GM12892 (cell line): ENCODE data around the gene ATAD3A.

Source experiments
- DNase-seq: peaks from one replicate; pipeline ENCODE4 v3.0.0; 2011; ENCODE audit not compliant: insufficient read length
- FAIRE-seq: peaks from 2 replicates; lab custom pipeline; 2011; peaks lifted over from hg19 to GRCh38; lab: Jason Lieb, UNC
- POLR2A ChIP-seq: IDR thresholded peaks from 2 replicates; pipeline ENCODE4 v1.6.1; 2011; ENCODE audit warnings: low read depth, low read length, control low read depth
- POLR2AphosphoS5 ChIP-seq: IDR thresholded peaks from 2 replicates; pipeline ENCODE4 v1.6.1; 2011; ENCODE audit warnings: low read depth, low read length, control low read depth
- TAF1 ChIP-seq: IDR thresholded peaks from 2 replicates; pipeline ENCODE4 v1.6.1; 2011; ENCODE audit warnings: low read depth, mild to moderate bottlenecking, control low read depth, low read length, borderline replicate concordance

The ATAD3A gene

GRCh38 chr1:1563688-1564087, 51.7 kb downstream of the ATAD3A start:
- TF ChIP-seq TAF1 (no peak), POLR2AphosphoS5 (no peak), POLR2A (no peak)
- DNase-seq (no peak), FAIRE-seq (no peak)

- FAIRE-seq (no peak), DNase-seq (no peak)
- TF ChIP-seq POLR2A (peak; percentile 39), TAF1 (no peak), POLR2AphosphoS5 (peak; percentile 53; the same call in 1 of the 2 replicates)
Observed at GRCh38 chr1:1564268-1564667, 52.3 kb downstream of the ATAD3A start.

- no peak for TF ChIP-seq POLR2A
- no peak for TF ChIP-seq TAF1
- no peak for TF ChIP-seq POLR2AphosphoS5
- DNase-seq (no peak), FAIRE-seq (no peak)
Observed at GRCh38 chr1:1565340-1565739, 53.4 kb downstream of the ATAD3A start.

- TF ChIP-seq TAF1 = no peak
- TF ChIP-seq POLR2AphosphoS5 = no peak
- DNase-seq (no peak), FAIRE-seq (no peak)
Observed at GRCh38 chr1:1567152-1567875, 55.4 kb downstream of the ATAD3A start.

GRCh38 chr1:1567891-1568291, 55.9 kb downstream of the ATAD3A start:
- FAIRE-seq = no peak
- TF ChIP-seq TAF1 (no peak), POLR2AphosphoS5 (no peak), POLR2A (no peak)
- no peak for DNase-seq

GRCh38 chr1:1569341-1569740, 57.4 kb downstream of the ATAD3A start:
- FAIRE-seq (no peak), DNase-seq (no peak)
- TF ChIP-seq TAF1 = no peak
- no peak for TF ChIP-seq POLR2AphosphoS5
- no peak for TF ChIP-seq POLR2A

- DNase-seq = peak; percentile 81
- FAIRE-seq = peak; percentile 14
- no peak for TF ChIP-seq POLR2A
- 0 out of 2 replicates have a peak, but pooled peaks have one; percentile 14 for TF ChIP-seq POLR2AphosphoS5
- no peak for TF ChIP-seq TAF1
Observed at GRCh38 chr1:1573843-1574720, 62.1 kb downstream of the ATAD3A start.

- peak; percentile 99 for FAIRE-seq
Observed at GRCh38 chr1:1574721-1575537, 63.0 kb downstream of the ATAD3A start, which contains the start of gene SSU72. Gene SSU72 (minus strand): TSS chr1:1574863. CDS start chr1:1574557, 306 bp downstream.

GRCh38 chr1:1577367-1578011, 65.5 kb downstream of the ATAD3A start:
- FAIRE-seq = no peak
- TF ChIP-seq POLR2A (no peak), POLR2AphosphoS5 (no peak), TAF1 (no peak)
- no peak for DNase-seq

More at GRCh38 chr1:1574721-1575537, 63.0 kb downstream of the ATAD3A start, which contains the start of gene SSU72:
- peak; percentile 93 for DNase-seq
- TF ChIP-seq POLR2A = peak; percentile 83; the same call in 1 of the 2 replicates
- no peak for TF ChIP-seq TAF1
- TF ChIP-seq POLR2AphosphoS5 = peak; percentile 91

GRCh38 chr1:1578371-1578940, 66.5 kb downstream of the ATAD3A start:
- FAIRE-seq = no peak
- DNase-seq = no peak
- TF ChIP-seq POLR2A (no peak), TAF1 (no peak)
